GM10847 (cell line): Measurements from ENCODE around the gene ASCL3.

Experiments
- POLR2A ChIP-seq: IDR thresholded peaks from 2 replicates; pipeline ENCODE4 v1.6.1; 2011; ENCODE audit not compliant: insufficient read length; ENCODE audit errors: extremely low read depth

Gene ASCL3

GRCh38 chr11:8942518-8943066 lies at the start of gene ASCL3:
ASCL3 (minus strand) TSS chr11:8943016; CDS start chr11:8938161, 4,855 bp downstream.
- TF ChIP-seq POLR2A: no peak

- TF ChIP-seq POLR2A: no peak
Observed at GRCh38 chr11:8989453-8989852, 46.6 kb upstream of the ASCL3 start.

- TF ChIP-seq POLR2A: no peak
Observed at GRCh38 chr11:8988329-8989234, 45.8 kb upstream of the ASCL3 start.

GRCh38 chr11:8987446-8987845 lies 44.6 kb upstream of the ASCL3 start:
- no peak for TF ChIP-seq POLR2A

GRCh38 chr11:8985462-8985861 lies 42.6 kb upstream of the ASCL3 start:
- no peak for TF ChIP-seq POLR2A

- TF ChIP-seq POLR2A: no peak
Observed at GRCh38 chr11:8983552-8983951, 40.7 kb upstream of the ASCL3 start.

- TF ChIP-seq POLR2A: no peak
Observed at GRCh38 chr11:8980485-8980884, 37.7 kb upstream of the ASCL3 start.

GRCh38 chr11:8973121-8973520 lies 30.3 kb upstream of the ASCL3 start:
- no peak for TF ChIP-seq POLR2A

- TF ChIP-seq POLR2A: no peak
Observed at GRCh38 chr11:8971924-8972316, 29.1 kb upstream of the ASCL3 start.

- TF ChIP-seq POLR2A: no peak
Observed at GRCh38 chr11:8971196-8971923, 28.5 kb upstream of the ASCL3 start.

GRCh38 chr11:8967184-8967583 lies 24.4 kb upstream of the ASCL3 start:
- no peak for TF ChIP-seq POLR2A

GRCh38 chr11:8964324-8965320 lies 21.8 kb upstream of the ASCL3 start, which contains the start of gene TMEM9B:
TMEM9B (minus strand) TSS chr11:8964442; CDS start chr11:8964313, 129 bp downstream.
- peak; percentile 86 for TF ChIP-seq POLR2A

- no peak for TF ChIP-seq POLR2A
Observed at GRCh38 chr11:8963569-8964323, 20.9 kb upstream of the ASCL3 start.

- no peak for TF ChIP-seq POLR2A
Observed at GRCh38 chr11:8962841-8963240, 20.0 kb upstream of the ASCL3 start.
